HEK293 (cell line): ENCODE data around the gene CPNE8.

Experiments used
- CTCF ChIA-PET: fragments of 350-600 bp; formaldehyde crosslinking; extraction: SDS; loops from one replicate; lab custom pipeline; 2021; ENCODE audit warnings: antibody characterized with exemption; lab: Yijun Ruan, JAX
- POLR2A ChIA-PET: fragments of 300-600 bp; formaldehyde crosslinking; extraction: SDS; loops from one replicate; lab custom pipeline; 2020; ENCODE audit warnings: antibody characterized with exemption, inconsistent platforms; lab: Yijun Ruan, JAX
- H3K27ac ChIP-seq: fragments of 200-500 bp; sonication (Bioruptor generic); 2 replicates; pipeline ENCODE4 v1.5.1; 2014; ENCODE audit warnings: low read depth, low read length, control low read depth, inconsistent platforms; ENCODE audit errors: extremely low read depth
- H3K36me3 ChIP-seq, 2 experiments: fragments of 200-500 bp in 1 of 2; sonication (Bioruptor generic) in 1 of 2; 1 replicate in 1 of 2; 2 replicates in 1 of 2; pipeline ENCODE4 v1.5.1; 2014 to 2017; ENCODE audit warnings: inconsistent platforms in 2 of 2, low read length in 2 of 2; ENCODE audit not compliant: control insufficient read depth in 2 of 2, insufficient read depth in 1 of 2
- H3K4me1 ChIP-seq: fragments of 200-500 bp; sonication (Bioruptor generic); 2 replicates; pipeline ENCODE4 v1.5.1; 2014; ENCODE audit warnings: mild to moderate bottlenecking, low read length, inconsistent platforms; ENCODE audit not compliant: control insufficient read depth, insufficient read depth
- H3K4me3 ChIP-seq: 2 replicates; pipeline ENCODE4 v1.5.1; 2011; ENCODE audit warnings: low read depth, mild to moderate bottlenecking, control low read depth, low read length, moderate library complexity
- H3K9me3 ChIP-seq: fragments of 200-500 bp; sonication (Bioruptor generic); 2 replicates; pipeline ENCODE4 v1.5.1; 2014; ENCODE audit warnings: low read depth, low read length, inconsistent platforms; ENCODE audit not compliant: control insufficient read depth, insufficient read depth
- YY1 ChIP-seq: fragments of 450-650 bp; formaldehyde crosslinking; IDR thresholded peaks from 2 replicates; pipeline ENCODE4 v1.5.1; 2018; ENCODE audit warnings: missing biosample characterization, missing genetic modification characterization
- ZFHX2 ChIP-seq: fragments of 450-650 bp; formaldehyde crosslinking; conservative IDR thresholded peaks from 2 replicates; pipeline ENCODE4 v1.5.1; 2016; ENCODE audit warnings: missing biosample characterization, missing genetic modification characterization
- ZFP41 ChIP-seq: fragments of 450-650 bp; formaldehyde crosslinking; IDR thresholded peaks from 2 replicates; pipeline ENCODE4 v1.5.1; 2016; ENCODE audit warnings: missing biosample characterization, missing genetic modification characterization, borderline replicate concordance
- ZIC2 ChIP-seq: fragments of 450-650 bp; formaldehyde crosslinking; IDR thresholded peaks from 2 replicates; pipeline ENCODE4 v1.5.1; 2016; ENCODE audit warnings: missing biosample characterization, missing genetic modification characterization
- ZNF169 ChIP-seq: fragments of 450-650 bp; formaldehyde crosslinking; IDR thresholded peaks from 2 replicates; pipeline ENCODE4 v1.5.1; 2016; ENCODE audit warnings: missing biosample characterization, missing genetic modification characterization
- ZNF2 ChIP-seq: fragments of 450-650 bp; formaldehyde crosslinking; IDR thresholded peaks from 2 replicates; pipeline ENCODE4 v1.5.1; 2016; ENCODE audit warnings: missing biosample characterization, missing genetic modification characterization
- ZNF404 ChIP-seq: fragments of 450-650 bp; formaldehyde crosslinking; IDR thresholded peaks from 2 replicates; pipeline ENCODE4 v1.5.1; 2017; ENCODE audit warnings: missing biosample characterization, missing genetic modification characterization
- ZNF423 ChIP-seq: fragments of 450-650 bp; formaldehyde crosslinking; IDR thresholded peaks from 2 replicates; pipeline ENCODE4 v1.5.1; 2016; ENCODE audit warnings: missing biosample characterization, missing genetic modification characterization
- ZNF529 ChIP-seq: fragments of 450-650 bp; formaldehyde crosslinking; IDR thresholded peaks from 2 replicates; pipeline ENCODE4 v1.5.1; 2017; ENCODE audit warnings: missing genetic modification characterization, missing biosample characterization; ENCODE audit not compliant: insufficient replicate concordance
- ZNF544 ChIP-seq: fragments of 450-650 bp; formaldehyde crosslinking; IDR thresholded peaks from 2 replicates; pipeline ENCODE4 v1.5.0; 2017; ENCODE audit warnings: missing biosample characterization, missing genetic modification characterization
- ZNF561 ChIP-seq: fragments of 450-650 bp; IDR thresholded peaks from 2 replicates; pipeline ENCODE4 v1.5.1; 2018; ENCODE audit warnings: missing biosample characterization, missing genetic modification characterization, borderline replicate concordance
- ZNF623 ChIP-seq: fragments of 450-650 bp; formaldehyde crosslinking; IDR thresholded peaks from 2 replicates; pipeline ENCODE4 v1.5.1; 2016; ENCODE audit warnings: missing biosample characterization, missing genetic modification characterization
- ZNF777 ChIP-seq: fragments of 450-650 bp; formaldehyde crosslinking; IDR thresholded peaks from 2 replicates; pipeline ENCODE4 v1.5.1; 2017; ENCODE audit warnings: missing biosample characterization, missing genetic modification characterization, borderline replicate concordance
- TF ChIP-seq, protein P1 (sequence below): fragments of 450-650 bp; formaldehyde crosslinking; IDR thresholded peaks from 2 replicates; pipeline ENCODE4 v1.5.1; 2016; ENCODE audit warnings: missing biosample characterization, missing genetic modification characterization
- TF ChIP-seq, protein P2 (sequence below): fragments of 450-650 bp; formaldehyde crosslinking; IDR thresholded peaks from 2 replicates; pipeline ENCODE4 v1.5.1; 2016; ENCODE audit warnings: missing biosample characterization, missing genetic modification characterization
- TF ChIP-seq, protein P3 (sequence below): fragments of 450-650 bp; formaldehyde crosslinking; IDR thresholded peaks from 2 replicates; pipeline ENCODE4 v1.5.1; 2016; ENCODE audit warnings: missing biosample characterization, missing genetic modification characterization
- TF ChIP-seq, protein P4 (sequence below): fragments of 450-650 bp; formaldehyde crosslinking; IDR thresholded peaks from 2 replicates; pipeline ENCODE4 v1.5.1; 2017; ENCODE audit warnings: missing biosample characterization, missing genetic modification characterization

CPNE8 gene

DNA sequence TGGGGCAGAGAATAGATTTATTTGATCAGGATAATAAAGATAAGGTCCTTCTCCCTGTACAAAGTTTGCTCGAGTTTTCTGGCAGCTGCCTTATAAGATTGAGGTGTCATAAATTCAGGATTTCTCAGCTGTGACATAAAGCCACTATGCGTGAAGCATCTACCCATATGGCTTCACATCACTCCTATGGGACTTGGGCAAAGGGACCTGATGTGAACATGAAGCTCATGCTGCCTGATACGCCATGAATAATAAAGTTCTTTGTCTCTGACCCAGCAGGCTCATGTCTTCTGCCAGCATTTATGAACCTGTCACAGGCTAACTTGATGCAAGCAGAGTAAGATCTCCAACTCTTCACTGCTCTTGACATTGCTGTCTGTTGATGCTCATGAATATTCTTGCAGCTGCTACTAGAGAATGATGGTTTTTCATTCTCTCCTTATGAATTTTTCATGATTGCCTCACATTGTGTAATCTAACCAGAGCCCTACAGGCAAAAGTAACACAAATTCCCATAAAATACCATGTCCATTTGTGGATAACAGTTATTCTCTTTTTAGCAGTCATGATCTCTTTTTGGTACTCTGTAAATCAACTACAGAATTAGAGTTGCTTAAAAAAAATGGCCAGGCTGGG lies 49.0 kb upstream of the CPNE8 start:
- no peaks in the 10 kb centered on the region for H3K36me3 ChIP-seq
- no peaks in the 10 kb centered on the region for H3K4me1 ChIP-seq
- ChIA-PET CTCF (no interaction called here), POLR2A (interaction anchor here (0.7 kb wide), 1 partner anchor 267 kb away, joined by 7 read pairs; no protein-coding TSS in a partner anchor)
- TF ChIP-seq ZNF169 (tag by site-specific recombination) (no peak), YY1 (tag by site-specific recombination) (no peak), ZNF529 (no peak), ZNF623 (tag by site-specific recombination) (no peak)
- H3K27ac ChIP-seq = no peak overlapping the region
- H3K9me3 ChIP-seq = no peaks in the 10 kb centered on the region
- H3K4me3 ChIP-seq = no peak overlapping the region

DNA sequence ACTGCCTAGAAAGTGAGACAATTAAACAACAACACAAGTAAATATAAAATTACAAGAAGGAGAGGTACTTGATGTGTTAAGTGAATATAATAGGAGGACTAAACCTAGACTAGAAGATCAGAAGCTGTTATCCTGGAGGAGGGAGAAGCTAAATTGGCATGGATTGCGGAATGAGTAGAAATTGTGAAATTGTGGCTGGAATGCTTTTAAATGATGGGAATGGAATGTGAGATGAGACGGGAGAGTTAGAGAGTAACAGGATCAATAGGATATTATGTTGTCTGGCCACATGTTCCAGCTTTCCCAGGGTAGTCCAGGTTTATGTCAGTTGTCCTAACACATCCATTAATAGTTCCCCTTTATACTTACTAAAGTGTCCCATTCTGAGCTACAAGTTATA lies 44.0 kb upstream of the CPNE8 start:
- no peaks in the 10 kb centered on the region for H3K9me3 ChIP-seq
- H3K36me3 ChIP-seq = no peaks in the 10 kb centered on the region
- no peak for TF ChIP-seq ZNF404 (tag by site-specific recombination)
- TF ChIP-seq, protein P1, sequence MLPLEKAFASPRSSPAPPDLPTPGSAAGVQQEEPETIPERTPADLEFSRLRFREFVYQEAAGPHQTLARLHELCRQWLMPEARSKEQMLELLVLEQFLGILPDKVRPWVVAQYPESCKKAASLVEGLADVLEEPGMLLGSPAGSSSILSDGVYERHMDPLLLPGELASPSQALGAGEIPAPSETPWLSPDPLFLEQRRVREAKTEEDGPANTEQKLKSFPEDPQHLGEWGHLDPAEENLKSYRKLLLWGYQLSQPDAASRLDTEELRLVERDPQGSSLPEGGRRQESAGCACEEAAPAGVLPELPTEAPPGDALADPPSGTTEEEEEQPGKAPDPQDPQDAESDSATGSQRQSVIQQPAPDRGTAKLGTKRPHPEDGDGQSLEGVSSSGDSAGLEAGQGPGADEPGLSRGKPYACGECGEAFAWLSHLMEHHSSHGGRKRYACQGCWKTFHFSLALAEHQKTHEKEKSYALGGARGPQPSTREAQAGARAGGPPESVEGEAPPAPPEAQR (tag by site-specific recombination) = no peak
- TF ChIP-seq ZNF2 (tag by site-specific recombination) = no peak
- TF ChIP-seq, all 188 proteins: peak for 0
- POLR2A ChIA-PET = no interaction called here
- no peak overlapping the region for H3K4me3 ChIP-seq
- no peaks in the 10 kb centered on the region for H3K4me1 ChIP-seq
- CTCF ChIA-PET = interaction anchor here (0.9 to 1.2 kb wide), 2 partner anchors 28 to 154 kb away, joined by 4 to 5 read pairs; no protein-coding TSS in a partner anchor
- H3K27ac ChIP-seq = no peak overlapping the region

DNA sequence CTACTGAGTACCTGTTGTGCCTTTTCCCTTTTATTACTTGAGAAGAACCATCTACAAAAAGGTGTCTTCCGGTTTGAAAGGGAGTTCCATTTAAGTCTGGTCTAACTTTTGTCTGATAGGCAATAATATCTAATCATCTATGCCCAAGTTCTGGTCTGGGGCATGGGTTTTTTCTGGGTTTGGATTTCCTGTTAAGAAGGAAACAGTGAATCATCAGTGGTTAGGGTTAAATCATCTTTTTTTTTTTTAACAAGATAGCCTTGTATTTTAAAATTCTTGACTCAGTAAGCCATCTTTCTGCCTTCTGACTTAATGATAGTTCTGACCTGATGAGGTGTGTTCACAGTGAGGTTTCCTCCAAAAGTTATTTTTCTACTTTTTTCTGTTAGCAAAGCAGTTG lies 29.3 kb upstream of the CPNE8 start:
- Histone ChIP-seq H3K4me3 (no peak overlapping the region), H3K9me3 (no peaks in the 10 kb centered on the region), H3K4me1 (no peaks in the 10 kb centered on the region), H3K27ac (no peak overlapping the region)
- TF ChIP-seq ZNF777 (tag by site-specific recombination) (no peak), ZFHX2 (tag by site-specific recombination) (no peak), ZFP41 (no peak), ZNF423 (tag by site-specific recombination) (no peak), ZIC2 (tag by site-specific recombination) (no peak), ZNF561 (tag by site-specific recombination) (no peak), ZNF544 (no peak)
- TF ChIP-seq, protein P2, sequence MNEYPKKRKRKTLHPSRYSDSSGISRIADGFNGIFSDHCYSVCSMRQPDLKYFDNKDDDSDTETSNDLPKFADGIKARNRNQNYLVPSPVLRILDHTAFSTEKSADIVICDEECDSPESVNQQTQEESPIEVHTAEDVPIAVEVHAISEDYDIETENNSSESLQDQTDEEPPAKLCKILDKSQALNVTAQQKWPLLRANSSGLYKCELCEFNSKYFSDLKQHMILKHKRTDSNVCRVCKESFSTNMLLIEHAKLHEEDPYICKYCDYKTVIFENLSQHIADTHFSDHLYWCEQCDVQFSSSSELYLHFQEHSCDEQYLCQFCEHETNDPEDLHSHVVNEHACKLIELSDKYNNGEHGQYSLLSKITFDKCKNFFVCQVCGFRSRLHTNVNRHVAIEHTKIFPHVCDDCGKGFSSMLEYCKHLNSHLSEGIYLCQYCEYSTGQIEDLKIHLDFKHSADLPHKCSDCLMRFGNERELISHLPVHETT (tag by site-specific recombination) = no peak
- TF ChIP-seq, protein P3, sequence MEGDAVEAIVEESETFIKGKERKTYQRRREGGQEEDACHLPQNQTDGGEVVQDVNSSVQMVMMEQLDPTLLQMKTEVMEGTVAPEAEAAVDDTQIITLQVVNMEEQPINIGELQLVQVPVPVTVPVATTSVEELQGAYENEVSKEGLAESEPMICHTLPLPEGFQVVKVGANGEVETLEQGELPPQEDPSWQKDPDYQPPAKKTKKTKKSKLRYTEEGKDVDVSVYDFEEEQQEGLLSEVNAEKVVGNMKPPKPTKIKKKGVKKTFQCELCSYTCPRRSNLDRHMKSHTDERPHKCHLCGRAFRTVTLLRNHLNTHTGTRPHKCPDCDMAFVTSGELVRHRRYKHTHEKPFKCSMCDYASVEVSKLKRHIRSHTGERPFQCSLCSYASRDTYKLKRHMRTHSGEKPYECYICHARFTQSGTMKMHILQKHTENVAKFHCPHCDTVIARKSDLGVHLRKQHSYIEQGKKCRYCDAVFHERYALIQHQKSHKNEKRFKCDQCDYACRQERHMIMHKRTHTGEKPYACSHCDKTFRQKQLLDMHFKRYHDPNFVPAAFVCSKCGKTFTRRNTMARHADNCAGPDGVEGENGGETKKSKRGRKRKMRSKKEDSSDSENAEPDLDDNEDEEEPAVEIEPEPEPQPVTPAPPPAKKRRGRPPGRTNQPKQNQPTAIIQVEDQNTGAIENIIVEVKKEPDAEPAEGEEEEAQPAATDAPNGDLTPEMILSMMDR (tag by site-specific recombination) = no peak
- TF ChIP-seq, protein P4, sequence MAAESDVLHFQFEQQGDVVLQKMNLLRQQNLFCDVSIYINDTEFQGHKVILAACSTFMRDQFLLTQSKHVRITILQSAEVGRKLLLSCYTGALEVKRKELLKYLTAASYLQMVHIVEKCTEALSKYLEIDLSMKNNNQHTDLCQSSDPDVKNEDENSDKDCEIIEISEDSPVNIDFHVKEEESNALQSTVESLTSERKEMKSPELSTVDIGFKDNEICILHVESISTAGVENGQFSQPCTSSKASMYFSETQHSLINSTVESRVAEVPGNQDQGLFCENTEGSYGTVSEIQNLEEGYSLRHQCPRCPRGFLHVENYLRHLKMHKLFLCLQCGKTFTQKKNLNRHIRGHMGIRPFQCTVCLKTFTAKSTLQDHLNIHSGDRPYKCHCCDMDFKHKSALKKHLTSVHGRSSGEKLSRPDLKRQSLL (tag by site-specific recombination) = no peak
- TF ChIP-seq, all 188 proteins: peak for 0
- no peaks in the 10 kb centered on the region for H3K36me3 ChIP-seq
- POLR2A ChIA-PET = no interaction called here
- CTCF ChIA-PET = interaction anchor here (1.5 kb wide), 2 partner anchors 13 kb away, joined by 3 to 5 read pairs; no protein-coding TSS in a partner anchor
